ENCODE results near the gene GGT5.
"Not testable (repeated sequence)": the region's sequence is repeated elsewhere in the genome, so short reads cannot be mapped to it uniquely, and the experiment has no call there.

GGT5 gene

GRCh38 chr22:24200619-24201212 is 44.2 kb downstream of the GGT5 start:
- no peak for DNase-seq

- no peak for DNase-seq
Observed at GRCh38 chr22:24198682-24199052, 46.2 kb downstream of the GGT5 start.

DNA sequence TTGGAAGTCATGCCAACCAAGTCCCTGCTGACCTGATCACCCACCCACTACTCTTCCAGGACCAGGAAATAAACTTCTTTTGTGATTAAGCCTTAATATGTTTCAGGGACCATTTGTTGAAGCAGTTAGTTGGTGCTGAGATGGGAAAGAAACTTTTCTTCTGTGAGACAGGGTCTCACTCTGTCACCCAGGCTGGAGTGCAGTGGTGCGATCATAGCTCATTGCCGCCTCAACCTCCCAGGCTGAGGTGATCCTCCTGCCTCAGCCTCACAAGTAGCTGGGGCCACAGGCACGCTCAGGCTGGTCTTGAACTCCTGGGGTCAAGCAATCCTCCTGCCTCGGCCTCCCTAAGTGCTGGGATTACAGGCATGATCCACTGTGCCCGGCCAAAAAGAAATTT is 53.0 kb downstream of the GGT5 start:
- DNase-seq = no peak

GRCh38 chr22:24191381-24191841 is 53.5 kb downstream of the GGT5 start:
- DNase-seq = no peak

- no peak for DNase-seq
Observed at GRCh38 chr22:24190596-24191208, 54.2 kb downstream of the GGT5 start.

DNA sequence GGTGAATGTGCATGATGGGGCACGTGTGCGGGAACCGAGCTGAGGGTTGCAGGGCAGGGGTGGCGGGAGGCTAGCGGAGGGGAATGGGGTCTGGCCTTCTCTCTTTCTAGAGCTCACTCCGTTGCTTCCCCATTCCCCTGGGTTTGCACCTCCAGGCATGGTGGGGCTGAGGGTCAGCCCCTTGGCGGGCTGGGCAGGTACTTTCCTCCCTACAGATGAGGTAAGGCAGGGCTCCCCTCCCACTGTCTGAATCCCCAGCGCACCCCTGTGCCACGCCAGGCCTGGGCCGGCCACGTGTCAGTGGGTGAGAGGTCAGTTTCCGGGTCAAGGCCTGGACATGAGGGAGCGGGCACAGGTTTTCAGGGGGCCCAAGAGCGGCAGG is 54.7 kb downstream of the GGT5 start:
- DNase-seq = no peak

GRCh38 chr22:24189249-24190158 is 55.4 kb downstream of the GGT5 start:
- no peak for DNase-seq

- no peak for DNase-seq
Observed at GRCh38 chr22:24188705-24189248, 56.1 kb downstream of the GGT5 start.

DNA sequence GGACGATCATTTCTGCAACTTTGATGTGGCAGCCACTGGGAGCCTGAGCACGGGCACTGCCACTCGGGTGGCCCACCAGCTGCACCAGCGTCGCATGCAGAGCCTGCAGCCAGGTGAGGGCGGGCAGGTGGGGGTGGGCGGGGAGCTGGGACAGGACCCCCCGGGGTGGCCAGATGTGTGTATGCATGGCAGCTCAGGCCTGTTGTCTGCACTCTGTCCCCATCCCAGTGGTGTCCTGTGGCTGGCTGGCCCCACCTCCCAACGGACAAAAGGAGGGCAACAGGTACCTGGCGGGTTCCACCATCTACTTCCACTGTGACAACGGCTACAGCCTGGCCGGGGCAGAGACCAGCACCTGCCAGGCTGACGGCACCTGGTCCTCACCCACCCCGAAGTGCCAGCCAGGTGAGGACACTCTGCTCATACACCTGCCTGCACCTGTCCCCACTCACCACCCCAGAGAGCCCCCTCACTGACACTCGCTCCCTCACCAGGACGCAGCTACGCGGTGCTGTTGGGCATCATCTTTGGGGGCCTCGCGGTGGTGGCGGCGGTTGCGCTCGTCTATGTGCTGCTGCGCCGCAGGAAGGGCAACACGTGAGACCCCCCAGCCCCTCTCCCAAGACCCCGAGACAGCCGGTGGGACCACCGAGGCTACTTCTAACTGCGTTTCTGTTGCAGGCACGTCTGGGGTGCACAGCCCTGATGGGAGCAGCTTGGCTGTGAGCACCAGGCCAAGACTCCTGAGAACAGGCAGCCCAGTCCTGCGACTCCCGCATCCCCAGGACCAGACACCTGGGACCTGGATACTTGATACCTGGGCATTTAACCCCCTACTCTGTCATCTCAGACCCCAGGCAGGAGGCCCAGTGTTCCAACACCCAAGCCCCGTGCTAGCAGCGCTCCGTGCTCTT is 56.9 kb downstream of the GGT5 start:
- no peak for DNase-seq

DNA sequence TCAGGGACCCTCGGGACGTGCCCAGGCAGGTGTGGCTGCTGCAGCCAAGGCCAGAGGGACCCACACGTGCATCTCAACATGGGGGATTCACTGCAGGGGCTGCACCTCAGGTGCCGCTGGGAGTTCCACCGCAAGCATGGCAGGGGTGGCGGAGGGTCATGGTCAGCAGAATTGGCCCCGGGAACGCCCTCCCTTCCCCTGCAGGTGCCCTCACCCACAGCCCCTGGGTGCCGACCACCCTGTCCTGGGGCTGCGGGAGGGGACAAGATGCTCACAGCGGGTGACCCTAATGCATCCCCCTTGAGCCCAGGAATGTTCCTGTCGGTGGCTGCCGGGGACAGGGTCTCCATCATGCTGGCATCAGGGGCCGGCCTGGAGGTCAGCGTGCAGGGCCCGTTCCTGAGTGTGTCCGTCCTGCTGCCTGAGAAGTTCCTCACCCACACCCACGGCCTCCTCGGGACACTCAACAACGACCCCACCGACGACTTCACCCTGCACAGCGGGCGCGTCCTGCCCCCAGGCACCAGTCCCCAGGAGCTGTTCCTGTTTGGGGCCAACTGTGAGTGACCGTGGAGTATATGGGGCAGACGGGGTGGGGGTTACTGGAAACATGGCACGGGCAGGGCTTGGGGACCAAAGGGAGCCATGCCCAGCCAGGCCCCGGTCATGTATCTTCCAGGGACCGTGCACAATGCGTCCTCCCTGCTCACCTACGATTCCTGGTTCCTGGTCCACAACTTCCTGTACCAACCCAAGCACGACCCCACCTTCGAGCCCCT is 57.8 kb downstream of the GGT5 start:
- no peak for DNase-seq

- DNase-seq = no peak
Observed at GRCh38 chr22:24186352-24186740, 58.5 kb downstream of the GGT5 start.

- no peak for DNase-seq
Observed at GRCh38 chr22:24185501-24186351, 59.2 kb downstream of the GGT5 start.

DNA sequence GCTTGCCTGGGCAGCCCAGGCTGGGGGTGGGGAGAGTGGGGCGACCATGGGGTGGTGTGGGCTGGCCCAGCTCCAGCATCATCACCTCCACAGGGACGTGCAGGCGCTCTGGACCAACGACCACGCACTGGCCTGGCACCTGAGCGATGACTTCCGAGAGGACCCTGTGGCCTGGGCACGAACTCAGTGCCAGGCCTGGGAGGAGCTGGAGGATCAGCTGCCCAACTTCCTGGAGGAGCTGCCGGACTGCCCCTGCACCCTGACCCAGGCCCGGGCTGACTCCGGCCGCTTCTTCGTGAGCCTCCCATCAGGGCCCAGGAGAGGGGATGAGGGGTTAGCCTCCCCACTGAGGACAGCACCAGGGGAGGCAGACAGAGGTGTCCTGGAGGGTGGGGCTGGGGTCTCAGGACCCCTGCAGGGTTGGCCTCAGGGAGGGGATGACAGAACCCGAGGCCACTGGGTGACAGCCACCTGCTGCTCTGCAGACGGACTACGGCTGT is 59.8 kb downstream of the GGT5 start:
- no peak for DNase-seq

DNA sequence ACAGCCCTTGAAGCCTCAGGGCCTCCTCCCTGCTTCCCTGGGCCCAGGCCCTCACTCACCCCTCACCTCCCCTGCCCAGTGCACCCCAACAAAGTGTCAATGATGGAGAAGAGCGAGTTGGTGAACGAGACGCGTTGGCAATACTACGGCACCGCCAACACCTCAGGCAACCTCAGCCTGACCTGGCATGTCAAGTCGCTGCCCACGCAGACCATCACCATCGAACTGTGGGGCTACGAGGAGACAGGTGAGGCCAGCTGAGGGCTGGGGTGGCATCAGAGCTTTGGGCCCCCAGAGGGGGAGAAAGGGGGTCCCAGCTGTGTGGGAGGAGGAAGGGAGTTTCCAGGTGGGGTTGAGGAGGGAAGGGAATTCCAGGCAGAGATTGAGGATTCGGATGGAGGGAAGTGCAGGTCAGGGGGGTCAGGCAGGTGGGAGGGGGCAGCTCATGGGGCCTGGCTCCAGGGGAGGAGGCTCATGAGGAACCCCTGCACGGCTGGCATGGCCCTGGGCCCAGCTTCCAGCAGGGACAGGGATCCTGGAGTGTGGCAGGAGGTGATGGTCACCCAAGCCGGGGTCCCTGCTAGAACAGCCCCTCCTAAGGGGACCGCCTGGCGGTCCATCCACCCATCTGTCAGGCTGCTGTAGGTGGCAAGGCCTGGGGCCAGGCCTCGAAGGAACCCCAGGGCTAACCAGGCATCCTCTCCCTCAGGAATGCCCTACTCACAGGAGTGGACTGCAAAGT is 60.7 kb downstream of the GGT5 start:
- DNase-seq = no peak

GRCh38 chr22:24183321-24184031 is 61.4 kb downstream of the GGT5 start:
- no peak for DNase-seq

GRCh38 chr22:24182900-24183246 is 62.0 kb downstream of the GGT5 start:
- not testable (repeated sequence) for DNase-seq

DNA sequence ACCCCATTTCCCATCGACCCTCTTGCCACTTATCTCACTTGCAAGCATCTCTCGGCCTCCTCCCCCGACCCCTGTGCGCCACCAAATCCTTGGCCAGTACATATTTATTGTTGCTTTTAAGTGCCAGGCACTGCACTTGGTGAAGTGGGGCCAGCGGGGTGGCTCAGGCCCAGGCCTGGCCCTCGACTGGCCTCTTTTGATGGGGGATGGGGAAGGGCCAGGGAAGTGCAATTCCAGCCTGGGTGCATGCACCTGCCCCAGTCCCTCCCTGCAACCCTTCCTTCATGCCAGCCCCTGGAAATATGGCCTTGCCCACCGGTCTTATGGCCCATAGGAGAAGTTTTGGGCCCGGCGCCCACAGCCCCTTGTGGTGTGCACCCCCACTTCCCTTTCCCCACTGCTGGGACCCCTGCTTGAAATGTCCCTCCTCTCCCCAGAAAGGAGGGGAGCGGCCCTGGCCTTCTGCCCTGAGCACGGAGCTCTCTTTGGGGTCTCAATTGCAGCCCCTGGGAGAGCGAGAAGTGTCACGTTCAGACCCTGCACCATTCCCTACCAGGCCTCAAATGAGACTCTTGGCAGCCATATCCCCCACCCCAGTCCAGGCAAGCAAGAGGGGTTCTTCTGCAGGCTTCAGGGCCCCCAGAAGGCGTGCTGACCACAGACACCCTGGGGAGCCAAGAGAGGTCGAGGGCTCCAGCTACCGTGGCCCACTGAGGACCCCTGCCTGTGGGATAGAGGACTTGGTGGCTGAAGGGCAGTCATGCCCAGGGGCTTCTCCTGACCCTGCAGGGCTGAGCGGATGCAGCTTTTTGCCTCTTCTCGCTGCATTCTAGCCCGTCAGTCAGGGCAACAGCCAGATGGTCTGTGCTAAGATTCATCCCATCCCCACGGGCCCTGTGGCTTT is 62.6 kb downstream of the GGT5 start:
- DNase-seq = no peak
